Testis (tissue), 3 donors: ENCODE measurements around the gene COL5A1. TPM values are rescaled to one million over a fixed set of nuclear protein-coding genes. Genes with fewer than 3 reads are reported as not detected.

Experiments used
- DNase-seq: peaks from one replicate; pipeline ENCODE4 v3.0.0-alpha.2; 2019
- H3K27ac ChIP-seq, 2 donors: fragments of 200-600 bp; sonication (generic); one replicate each; pipeline ENCODE4 v1.5.1; 2019
- H3K27me3 ChIP-seq: fragments of 200-600 bp; sonication (generic); one replicate; pipeline ENCODE4 v1.5.1; 2019
- H3K36me3 ChIP-seq: fragments of 200-600 bp; sonication (generic); one replicate; pipeline ENCODE4 v1.5.1; 2017; ENCODE audit warnings: low read depth; ENCODE audit errors: missing control alignments
- H3K4me1 ChIP-seq: fragments of 200-600 bp; sonication (generic); one replicate; pipeline ENCODE4 v1.5.1; 2019
- H3K4me3 ChIP-seq, 2 donors: fragments of 200-600 bp; sonication (generic); one replicate each; pipeline ENCODE4 v1.5.1; 2017 to 2019
- H3K9me3 ChIP-seq: fragments of 200-600 bp; sonication (generic); one replicate; pipeline ENCODE4 v1.5.1; 2017
- CTCF ChIP-seq, 3 experiments: fragments of 450-650 bp in 2 of 3; fragments of 200-600 bp in 1 of 3; sonication (generic) in 1 of 3; IDR thresholded peaks; one replicate each; pipeline ENCODE4 v1.5.1; 2016 to 2019; ENCODE audit warnings: antibody characterized with exemption in 3 of 3, mild to moderate bottlenecking in 2 of 3, moderate library complexity in 1 of 3
- POLR2A ChIP-seq: fragments of 450-650 bp; IDR thresholded peaks from one replicate; pipeline ENCODE4 v1.6.1; 2017; ENCODE audit warnings: antibody characterized with exemption, mild to moderate bottlenecking, moderate library complexity
- WGBS, 2 donors: methylation state at CpG; one replicate each; pipeline ENCODE4 v1.1.5; 2018; 5-methylcytosine and 5-hydroxymethylcytosine counted together
- intact Hi-C: fragments of 100-400 bp; cut with DNase I; formaldehyde crosslinking; loops from one replicate; pipeline ENCODE4 v1.15.1; 2023; ENCODE audit warnings: low total_unique reads
- polyA plus RNA-seq: library from polyadenylated mRNA; stranded (reverse); fragments of 350-450 nt; fragmentation: Illumina TruSeq; extraction: RNeasy Lipid Tissue Mini Kit (QIAGEN cat#74804); gene quantifications from one replicate; pipeline ENCODE4 v1.2.3, GENCODE V29; 2014; ENCODE audit warnings: low read depth, low replicate concordance; ENCODE audit not compliant: insufficient read depth
- total RNA-seq, 2 donors: library from RNA; depleted of rRNA; stranded (reverse); fragments of >200 nt; gene quantifications; one replicate each; pipeline ENCODE4 v1.2.3, GENCODE V29; 2016

COL5A1 gene
- total and polyA plus RNA-seq, 3 donors from 2014 or later: 18.5 to 34.3 (median 20.8) TPM

DNA sequence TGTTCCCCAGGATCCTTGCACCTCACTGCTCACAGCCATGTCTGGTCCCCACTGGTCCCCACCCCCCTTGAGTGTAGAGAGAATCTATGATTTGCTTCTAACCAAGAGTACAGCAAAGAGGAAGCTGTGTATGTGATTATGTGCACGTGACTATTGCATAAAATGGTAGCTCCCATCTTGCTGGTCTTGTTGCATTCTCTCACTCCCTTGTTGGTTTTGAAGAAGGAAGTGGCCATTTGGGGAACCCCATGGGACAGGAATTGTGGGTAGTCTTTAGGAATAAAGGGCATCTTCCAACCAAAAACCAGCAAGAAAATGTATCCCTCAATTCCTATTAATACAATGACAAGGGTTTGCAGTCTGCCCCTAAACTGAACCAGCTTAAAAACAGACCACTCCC lies 233.8 kb downstream of the COL5A1 start:
- no peak for TF ChIP-seq POLR2A
- TF ChIP-seq CTCF (IDR thresholded peaks at IDR 0.05): no peak
- 83 to 95% methylated on average over 1 of the region's 1 CpG for WGBS, 2 donors
- no peak overlapping the region for H3K4me3 ChIP-seq
- intact Hi-C loops: no loop called here
- no peak overlapping the region for H3K27ac ChIP-seq
- no peaks in the 10 kb centered on the region for H3K36me3 ChIP-seq
- H3K4me1 ChIP-seq: peaks cover 5% of the 10 kb centered on the region
- H3K27me3 ChIP-seq: no peaks in the 10 kb centered on the region
- DNase-seq: no peak
- H3K9me3 ChIP-seq: no peaks in the 10 kb centered on the region

GRCh38 chr9:134877541-134877940 lies 235.9 kb downstream of the COL5A1 start:
- no peaks in the 10 kb centered on the region for H3K27me3 ChIP-seq
- no peak for DNase-seq
- TF ChIP-seq POLR2A: no peak
- TF ChIP-seq CTCF (IDR thresholded peaks at IDR 0.05): no peak
- 81 to 87% methylated on average over 4 of the region's 4 CpGs for WGBS, 2 donors
- no peak overlapping the region for H3K27ac ChIP-seq
- H3K9me3 ChIP-seq: no peaks in the 10 kb centered on the region
- intact Hi-C loops: no loop called here
- peaks cover 14% of the 10 kb centered on the region for H3K4me1 ChIP-seq
- no peaks in the 10 kb centered on the region for H3K36me3 ChIP-seq
- no peak overlapping the region for H3K4me3 ChIP-seq

DNA sequence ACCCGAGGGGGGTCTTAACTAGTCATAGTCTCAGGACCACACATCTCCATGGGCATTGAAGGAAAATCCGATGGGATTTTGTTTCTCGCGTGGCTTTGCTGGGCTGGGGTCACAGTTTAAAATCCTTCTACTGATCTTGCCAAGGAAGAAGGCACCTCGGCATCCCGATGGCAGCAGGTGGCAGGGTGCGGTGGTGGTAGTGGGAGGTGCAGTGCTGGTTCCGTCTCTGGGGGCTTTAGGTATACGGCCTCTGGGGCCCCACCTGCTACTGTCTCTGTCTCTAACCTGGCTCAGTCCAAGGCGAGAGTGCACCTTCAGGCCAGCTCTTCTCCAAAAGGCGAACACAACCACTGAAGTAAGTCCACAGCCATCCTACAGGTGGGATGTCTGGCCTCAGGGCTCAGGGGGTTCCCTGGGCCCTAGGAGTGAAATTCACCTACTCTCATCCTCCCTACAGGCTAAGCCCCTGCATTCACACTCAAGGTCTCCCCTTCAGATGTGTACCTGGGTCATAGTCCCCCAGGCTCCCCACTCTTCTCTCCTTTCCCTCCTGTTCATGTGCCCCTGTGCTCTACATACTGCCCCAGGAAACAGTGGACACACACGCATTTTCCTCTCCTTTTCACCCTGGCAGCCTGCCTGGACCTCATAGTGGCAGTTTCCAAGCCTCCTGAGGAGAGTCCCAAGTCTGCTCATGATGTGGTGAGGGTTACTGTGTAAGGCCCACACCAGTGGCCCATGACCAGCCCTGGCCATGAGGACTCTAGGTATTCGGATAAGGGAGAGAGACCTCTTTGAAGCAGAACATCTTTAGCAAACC lies 238.3 kb downstream of the COL5A1 start:
- Histone ChIP-seq H3K36me3 (no peaks in the 10 kb centered on the region), H3K27ac (no peak overlapping the region), H3K4me1 (peaks cover 14% of the 10 kb centered on the region), H3K9me3 (no peaks in the 10 kb centered on the region), H3K27me3 (no peaks in the 10 kb centered on the region), H3K4me3 (no peak overlapping the region)
- intact Hi-C loops: no loop called here
- WGBS, 2 donors: 87 to 88% methylated on average over 13 of the region's 13 CpGs
- DNase-seq: no peak
- no peak for TF ChIP-seq POLR2A
- TF ChIP-seq CTCF (IDR thresholded peaks at IDR 0.05): no peak

GRCh38 chr9:134880484-134881312 lies 239.1 kb downstream of the COL5A1 start, which contains the start of gene FCN2:
FCN2 (plus strand) TSS chr9:134880810; CDS start chr9:134880822, 12 bp downstream.
- H3K27me3 ChIP-seq: no peaks in the 10 kb centered on the region
- no peaks in the 10 kb centered on the region for H3K36me3 ChIP-seq
- 70 to 85% methylated on average over 11 to 25 of the region's 25 CpGs for WGBS, 2 donors
- peaks cover 14% of the 10 kb centered on the region for H3K4me1 ChIP-seq
- no peak within 1 kb of the TSS for H3K4me3 ChIP-seq
- no peak for DNase-seq
- intact Hi-C loops: no loop called here
- H3K27ac ChIP-seq: no peak within 1 kb of the TSS
- no peak for TF ChIP-seq POLR2A
- TF ChIP-seq CTCF (IDR thresholded peaks at IDR 0.05): no peak
- no peaks in the 10 kb centered on the region for H3K9me3 ChIP-seq
